GM21825 (cell line): ENCODE measurements around the gene THRA.
A peak's percentile ranks its signal among the peaks of the same experiment; 100 is the strongest.

Experiments
- ATAC-seq: cut with Tn5 transposase; IDR thresholded peaks from one replicate; pipeline ENCODE4 v1.9.1; 2021; ENCODE audit warnings: mild to moderate bottlenecking, moderate library complexity; ENCODE audit not compliant: unreplicated experiment

The THRA gene

DNA sequence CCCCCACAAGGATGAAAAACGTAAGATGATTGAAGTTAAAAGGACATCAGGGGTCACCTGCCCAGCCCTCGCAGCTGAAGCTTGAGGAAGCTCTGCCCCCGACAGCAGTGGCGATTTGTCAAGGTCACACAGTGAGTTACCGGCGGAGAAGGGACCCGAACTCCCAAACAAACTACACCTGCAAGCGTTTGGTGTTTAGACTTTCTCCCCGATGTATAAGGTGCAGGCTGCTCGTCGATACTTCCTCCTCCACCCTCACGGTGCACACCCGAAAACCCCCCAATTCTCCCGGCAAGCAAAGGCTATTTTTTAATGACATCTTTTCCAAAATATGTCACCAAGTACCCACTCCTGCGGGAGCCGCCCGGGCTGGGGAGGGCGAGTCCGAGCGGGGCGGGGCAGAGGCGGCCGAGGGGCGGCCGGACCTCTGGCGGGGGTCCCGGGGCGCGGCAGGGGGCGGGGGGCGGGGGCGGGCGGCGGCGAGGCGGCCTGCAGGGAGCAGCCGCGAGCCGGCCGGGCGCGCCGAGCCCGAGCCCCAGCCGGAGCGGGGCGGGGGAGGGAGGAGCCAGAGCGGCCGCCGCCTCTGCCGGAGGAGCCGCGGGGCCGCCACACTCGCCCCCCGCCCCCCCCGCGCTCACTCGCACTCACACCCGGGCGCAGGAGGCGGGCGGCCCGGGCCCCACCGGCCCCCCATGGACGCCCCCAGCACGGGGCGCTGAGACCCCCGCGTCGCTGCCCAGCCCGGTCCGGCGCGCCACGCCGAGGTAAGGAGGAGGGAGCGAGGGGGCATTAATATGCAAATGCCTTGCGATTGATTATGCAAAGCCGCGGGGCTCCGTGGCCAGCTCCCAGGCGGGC, at the start of gene THRA:
TSS of gene THRA (plus strand) at position 637 of the 858 bp plus-strand sequence. CDS start 11,524 bp downstream, outside the sequence.
- ATAC-seq = peak; percentile 44

DNA sequence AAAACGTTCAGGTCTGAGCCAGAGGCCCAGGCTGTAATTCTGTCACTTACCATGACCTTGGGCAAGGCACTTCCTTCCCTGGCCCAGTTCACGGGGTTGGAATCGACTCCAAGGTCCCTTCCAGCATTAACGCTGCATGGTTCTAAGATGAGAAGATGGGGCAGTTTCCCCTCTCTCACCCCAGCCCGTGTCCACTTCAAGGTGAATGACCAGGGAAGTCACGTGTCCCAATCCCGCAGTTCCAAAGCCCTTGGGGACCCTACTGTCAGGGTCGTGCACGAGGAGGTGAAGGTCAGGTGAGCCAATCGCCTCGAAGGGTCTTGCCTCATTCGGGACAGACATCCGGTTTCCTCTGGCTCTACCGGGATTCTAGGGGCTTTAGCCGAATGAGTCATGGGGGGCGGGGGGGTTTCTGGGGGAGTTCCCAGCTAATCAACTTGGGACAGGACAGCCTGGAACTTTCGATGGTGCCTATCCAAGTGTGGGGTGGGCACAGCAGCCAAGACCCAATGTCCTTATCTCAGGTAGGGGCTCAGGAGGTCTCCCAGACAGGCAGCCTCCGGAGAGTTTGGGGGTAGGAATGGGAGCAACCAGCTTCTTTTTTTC, 48.3 kb upstream of the THRA start:
- no peak for ATAC-seq

- no peak for ATAC-seq
Observed at GRCh38 chr17:40015005-40015997, 47.5 kb upstream of the THRA start, which contains the start of gene CSF3. CSF3 (plus strand) TSS chr17:40015440; CDS start chr17:40015475, 35 bp downstream.

- ATAC-seq = no peak
Observed at GRCh38 chr17:40015998-40016985, 46.5 kb upstream of the THRA start.

DNA sequence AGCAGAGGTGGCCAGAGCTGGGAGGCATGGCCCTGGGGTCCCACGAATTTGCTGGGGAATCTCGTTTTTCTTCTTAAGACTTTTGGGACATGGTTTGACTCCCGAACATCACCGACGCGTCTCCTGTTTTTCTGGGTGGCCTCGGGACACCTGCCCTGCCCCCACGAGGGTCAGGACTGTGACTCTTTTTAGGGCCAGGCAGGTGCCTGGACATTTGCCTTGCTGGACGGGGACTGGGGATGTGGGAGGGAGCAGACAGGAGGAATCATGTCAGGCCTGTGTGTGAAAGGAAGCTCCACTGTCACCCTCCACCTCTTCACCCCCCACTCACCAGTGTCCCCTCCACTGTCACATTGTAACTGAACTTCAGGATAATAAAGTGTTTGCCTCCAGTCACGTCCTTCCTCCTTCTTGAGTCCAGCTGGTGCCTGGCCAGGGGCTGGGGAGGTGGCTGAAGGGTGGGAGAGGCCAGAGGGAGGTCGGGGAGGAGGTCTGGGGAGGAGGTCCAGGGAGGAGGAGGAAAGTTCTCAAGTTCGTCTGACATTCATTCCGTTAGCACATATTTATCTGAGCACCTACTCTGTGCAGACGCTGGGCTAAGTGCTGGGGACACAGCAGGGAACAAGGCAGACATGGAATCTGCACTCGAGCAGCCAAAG, 45.2 kb upstream of the THRA start:
- ATAC-seq = no peak

- no peak for ATAC-seq
Observed at GRCh38 chr17:40018211-40019121, 44.3 kb upstream of the THRA start.

DNA sequence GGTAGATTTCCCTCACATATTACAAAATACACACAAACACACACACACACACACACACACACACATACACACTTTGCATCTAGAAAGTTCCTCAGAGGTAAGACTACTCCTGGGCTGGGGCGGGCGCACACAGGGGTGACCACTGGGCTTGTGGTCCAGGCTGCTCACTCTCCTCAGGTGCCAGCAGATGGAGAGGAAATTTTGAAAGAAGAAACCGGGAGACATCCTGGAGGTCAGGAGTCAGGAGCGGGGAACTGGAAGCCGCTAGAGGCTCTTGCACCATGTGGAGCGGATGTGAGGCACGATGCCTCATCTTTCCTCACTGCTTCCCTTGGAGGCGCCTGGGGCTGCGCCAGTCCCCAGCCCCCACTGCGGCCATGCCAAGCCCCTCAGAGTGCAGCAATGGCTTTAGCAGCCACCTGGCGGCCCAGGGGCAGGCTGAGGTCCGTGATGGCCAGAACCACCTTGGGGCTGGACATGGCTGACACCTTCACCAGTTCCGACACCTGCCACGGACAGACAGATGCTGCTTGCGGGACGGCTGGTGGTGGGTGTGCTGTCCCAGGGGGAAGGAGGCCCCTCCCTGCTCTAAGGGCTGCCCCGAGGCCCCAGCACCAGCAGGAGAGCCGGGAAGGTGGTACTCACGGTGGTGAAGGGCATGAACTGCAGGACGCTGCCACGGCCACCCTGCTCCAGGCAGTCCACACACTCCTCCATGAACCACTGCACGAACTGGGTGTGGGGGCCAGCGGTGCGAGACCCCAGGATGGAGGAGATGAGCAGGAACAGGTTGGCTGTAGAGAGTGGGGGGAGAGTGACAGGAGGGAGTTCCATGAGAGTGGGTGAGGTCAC, 43.4 kb upstream of the THRA start:
- ATAC-seq = no peak

DNA sequence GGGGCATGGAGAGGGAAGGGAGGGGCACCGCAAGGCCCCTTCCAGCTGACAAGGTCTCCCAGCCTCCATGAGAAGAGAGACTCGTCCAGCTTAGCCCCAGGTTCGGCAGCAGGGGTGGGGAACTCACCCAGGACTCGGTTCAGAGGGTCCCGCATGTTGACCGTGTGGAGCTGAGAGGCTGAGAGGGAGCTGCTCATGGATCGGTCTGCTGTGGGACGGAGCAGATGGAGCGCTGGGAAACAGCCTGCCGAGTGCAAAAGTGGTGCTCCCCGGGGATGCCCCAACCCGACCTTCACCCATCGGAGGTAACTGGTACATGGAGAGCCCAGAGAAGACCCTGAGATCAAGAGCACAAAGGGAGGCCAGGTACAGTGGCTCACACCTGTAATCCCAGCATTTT, 42.6 kb upstream of the THRA start:
- no peak for ATAC-seq

DNA sequence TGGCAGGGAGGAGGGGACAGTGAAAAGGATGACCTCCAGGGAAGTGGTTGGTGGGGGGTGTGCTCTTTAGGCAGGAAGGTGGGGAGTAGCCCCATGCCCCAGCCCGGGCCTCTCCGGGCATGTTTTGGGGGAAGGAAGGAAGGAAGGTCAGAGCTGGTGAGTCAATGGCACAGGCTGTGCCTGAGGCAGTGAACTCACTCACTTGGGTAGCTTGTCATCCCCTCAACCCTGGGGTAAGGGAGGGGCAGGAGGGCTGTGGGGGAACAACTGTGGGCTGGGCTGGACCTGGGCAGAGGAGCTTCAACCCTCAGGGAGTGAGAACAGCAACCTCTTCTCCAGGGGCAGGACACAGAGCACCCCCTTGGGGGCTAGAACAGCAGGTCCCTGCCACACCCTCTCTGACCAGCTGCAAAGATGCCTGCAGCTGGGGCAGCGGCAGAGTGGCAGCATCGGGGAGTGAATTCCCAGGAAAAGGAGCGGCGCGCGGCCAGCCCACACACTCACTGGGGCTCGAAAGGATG, 41.3 kb upstream of the THRA start:
- no peak for ATAC-seq

- no peak for ATAC-seq
Observed at GRCh38 chr17:40022497-40022896, 40.3 kb upstream of the THRA start.

GRCh38 chr17:40022961-40023541, 39.7 kb upstream of the THRA start:
- no peak for ATAC-seq

DNA sequence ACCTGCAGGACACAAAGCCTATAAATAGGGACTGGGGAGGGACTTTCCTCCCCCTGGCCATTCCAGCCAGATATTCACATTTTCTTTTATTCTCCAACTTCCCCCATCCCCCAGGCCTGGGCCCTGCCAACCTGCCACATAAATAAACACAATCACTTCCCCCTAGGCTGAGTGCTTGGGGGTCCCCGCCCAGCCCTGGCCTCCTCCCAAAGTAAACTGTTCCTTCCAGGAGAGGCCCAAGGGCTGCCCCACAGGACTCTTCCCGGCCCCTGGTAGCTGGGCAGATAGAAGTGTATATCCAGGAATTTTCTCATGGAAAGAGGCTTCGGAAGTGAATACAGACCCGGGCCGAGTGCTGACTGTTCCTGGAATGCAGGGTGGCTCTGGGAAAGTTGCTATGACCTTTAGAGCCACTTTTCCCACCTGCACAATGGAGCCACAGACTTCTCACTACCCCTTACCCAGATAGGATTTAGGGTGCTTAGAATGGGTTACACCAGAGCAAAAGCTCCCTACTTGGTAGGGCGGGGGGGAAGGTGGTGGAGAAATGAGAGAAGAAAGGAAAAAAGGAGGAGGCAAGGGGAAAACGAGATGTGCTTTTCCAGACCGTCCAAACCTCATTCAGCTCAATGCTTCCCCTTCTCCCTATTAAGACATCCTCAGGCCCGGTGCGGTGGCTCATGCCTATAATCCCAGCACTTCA, 39.0 kb upstream of the THRA start:
- ATAC-seq = no peak

GRCh38 chr17:40024901-40025300, 37.9 kb upstream of the THRA start:
- no peak for ATAC-seq

GRCh38 chr17:40025559-40025958, 37.2 kb upstream of the THRA start:
- ATAC-seq = no peak

DNA sequence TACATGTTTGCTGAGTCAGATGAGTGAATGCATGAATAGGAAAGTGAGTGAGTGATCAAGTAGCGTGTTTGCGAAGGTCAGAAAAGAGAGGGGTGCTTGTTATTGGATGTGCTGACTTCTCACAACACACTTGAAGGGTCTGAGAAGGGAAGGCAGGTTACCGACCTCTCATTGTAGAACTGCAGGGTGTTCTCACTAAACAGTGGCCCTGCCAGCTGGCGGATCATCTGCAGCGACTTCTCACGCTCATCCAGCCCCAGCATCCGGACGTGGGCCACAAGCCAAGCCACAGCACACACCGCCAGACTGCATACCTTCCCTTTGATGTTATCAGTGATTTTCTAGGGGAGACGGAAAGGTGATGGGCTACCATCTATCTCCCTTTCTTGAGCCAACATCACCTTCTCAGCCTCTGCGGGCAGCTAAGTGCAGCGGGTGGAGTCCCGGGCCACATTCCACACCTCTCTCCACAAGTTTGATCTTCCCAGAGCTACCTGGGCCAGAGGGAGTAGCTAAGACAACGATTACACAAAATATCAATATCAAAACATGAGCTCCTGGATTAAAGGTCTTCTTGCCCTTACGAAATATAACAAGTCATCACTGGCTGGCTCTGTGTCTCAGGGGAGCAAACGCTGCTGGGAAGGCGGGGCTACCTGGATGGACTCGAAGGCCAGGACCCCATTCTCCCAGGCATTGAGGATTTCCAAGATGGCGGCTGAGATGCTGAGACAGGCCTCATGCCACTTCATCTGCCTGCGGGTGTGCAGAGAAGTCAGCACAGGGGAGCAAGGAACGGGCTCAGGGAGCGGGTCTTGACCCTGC, 36.6 kb upstream of the THRA start:
- no peak for ATAC-seq
